IMR-90 (cell line): ENCODE measurements around the gene SRC. TPM values are rescaled to one million over a fixed set of nuclear protein-coding genes. Genes with fewer than 3 reads are reported as not detected.
A peak's percentile ranks its signal among the peaks of the same experiment; 100 is the strongest.

Source experiments
- ATAC-seq: fragments of 200-7000 bp; cut with Tn5 transposase; 2 replicates; pipeline ENCODE4 v1.9.1; 2020; ENCODE audit warnings: low read depth, mild to moderate bottlenecking, moderate library complexity
- BruUV-seq: library from RNA; stranded (reverse); fragments of 400-500 nt; replicated peaks from 2 replicates; lab custom pipeline; 2021; lab: Mats Ljungman, UMichigan
- CTCF ChIA-PET: fragments of 300-600 bp; formaldehyde crosslinking; extraction: SDS; loops from one replicate; lab custom pipeline; 2021; ENCODE audit warnings: antibody characterized with exemption; lab: Yijun Ruan, JAX
- POLR2A ChIA-PET: fragments of 300-600 bp; sonication (Branson Sonifier 250); formaldehyde crosslinking; loops from one replicate; lab custom pipeline; 2022; ENCODE audit warnings: antibody characterized with exemption; ENCODE audit not compliant: unreplicated experiment; lab: Charles Lee
- DNase-seq: peaks from one replicate; pipeline ENCODE4 v3.0.0; 2013
- H2AFZ ChIP-seq: replicated peaks from 2 replicates; pipeline ENCODE3; 2013; ENCODE audit warnings: low read length, mild to moderate bottlenecking; ENCODE audit not compliant: poor library complexity
- H2AK5ac ChIP-seq: 2 replicates; pipeline ENCODE4 v1.6.1; 2013; ENCODE audit warnings: low read depth, low read length, inconsistent platforms
- H2AK9ac ChIP-seq: replicated peaks from 2 replicates; pipeline ENCODE3; 2013; ENCODE audit warnings: mild to moderate bottlenecking, low read depth, low read length, moderate library complexity; ENCODE audit not compliant: poor library complexity
- H2BK120ac ChIP-seq: 2 replicates; pipeline ENCODE4 v1.6.1; 2013; ENCODE audit warnings: low read depth, low read length, inconsistent platforms
- H2BK15ac ChIP-seq: 3 replicates; pipeline ENCODE4 v1.6.1; 2013; ENCODE audit warnings: low read depth, low read length, inconsistent platforms
- H2BK20ac ChIP-seq: 2 replicates; pipeline ENCODE4 v1.6.1; 2013; ENCODE audit warnings: low read depth, mild to moderate bottlenecking, inconsistent platforms, low read length, moderate library complexity
- H2BK5ac ChIP-seq: 2 replicates; pipeline ENCODE4 v1.6.1; 2013; ENCODE audit warnings: mild to moderate bottlenecking, low read depth, low read length, inconsistent platforms; ENCODE audit not compliant: poor library complexity, severe bottlenecking
- H3K14ac ChIP-seq: replicated peaks from 2 replicates; pipeline ENCODE4 v1.6.1; 2013; ENCODE audit warnings: low read depth, low read length, inconsistent platforms
- H3K18ac ChIP-seq: 2 replicates; pipeline ENCODE4 v1.6.1; 2013; ENCODE audit warnings: low read depth, low read length, control low read depth
- H3K23ac ChIP-seq: 2 replicates; pipeline ENCODE4 v1.6.1; 2013; ENCODE audit warnings: low read depth, low read length, inconsistent platforms
- H3K27ac ChIP-seq: 2 replicates; pipeline ENCODE4 v1.5.1; 2013; ENCODE audit warnings: mild to moderate bottlenecking, control low read depth, low read length; ENCODE audit not compliant: insufficient read depth
- H3K27me3 ChIP-seq: 2 replicates; pipeline ENCODE4 v1.6.1; 2013; ENCODE audit warnings: low read length; ENCODE audit not compliant: control insufficient read depth, insufficient read depth
- H3K36me3 ChIP-seq: 2 replicates; pipeline ENCODE4 v1.6.1; 2013; ENCODE audit warnings: low read length, mixed read lengths; ENCODE audit not compliant: control insufficient read depth, insufficient read depth
- H3K4ac ChIP-seq: 2 replicates; pipeline ENCODE4 v1.6.1; 2013; ENCODE audit warnings: low read depth, low read length, inconsistent platforms
- H3K4me1 ChIP-seq: 2 replicates; pipeline ENCODE4 v1.6.1; 2013; ENCODE audit warnings: low read length, mixed read lengths; ENCODE audit not compliant: control insufficient read depth, insufficient read depth
- H3K4me2 ChIP-seq: 2 replicates; pipeline ENCODE4 v1.6.1; 2013; ENCODE audit warnings: low read depth, mild to moderate bottlenecking, control low read depth, low read length, moderate library complexity
- H3K4me3 ChIP-seq: 2 replicates; pipeline ENCODE4 v1.5.1; 2013; ENCODE audit warnings: low read depth, mild to moderate bottlenecking, control low read depth, low read length, moderate library complexity; ENCODE audit not compliant: insufficient read depth
- H3K56ac ChIP-seq: 2 replicates; pipeline ENCODE4 v1.6.1; 2013; ENCODE audit warnings: low read length, inconsistent platforms; ENCODE audit not compliant: insufficient read depth; ENCODE audit errors: extremely low read depth
- H3K79me1 ChIP-seq, 2 experiments: 2 replicates each; pipeline ENCODE4 v1.6.1; 2013; ENCODE audit warnings: low read length in 2 of 2, inconsistent platforms in 1 of 2, low read depth in 1 of 2
- H3K9ac ChIP-seq: 2 replicates; pipeline ENCODE4 v1.6.1; 2013; ENCODE audit warnings: low read depth, low read length, control low read depth
- H3K9me1 ChIP-seq: 2 replicates; pipeline ENCODE4 v1.6.1; 2013; ENCODE audit warnings: low read length, inconsistent platforms; ENCODE audit not compliant: insufficient read depth
- H3K9me3 ChIP-seq: 2 replicates; pipeline ENCODE4 v1.6.1; 2013; ENCODE audit warnings: low read length; ENCODE audit not compliant: control insufficient read depth, insufficient read depth
- H4K20me1 ChIP-seq: 2 replicates; pipeline ENCODE4 v1.6.1; 2013; ENCODE audit warnings: low read length, inconsistent platforms; ENCODE audit not compliant: insufficient read depth
- H4K5ac ChIP-seq: 2 replicates; pipeline ENCODE4 v1.6.1; 2013; ENCODE audit warnings: mild to moderate bottlenecking, low read depth, low read length, control low read depth
- H4K8ac ChIP-seq, 2 experiments: 2 replicates each; pipeline ENCODE4 v1.6.1; 2013; ENCODE audit warnings: low read depth in 2 of 2, low read length in 2 of 2, control low read depth in 1 of 2, inconsistent platforms in 1 of 2
- H4K91ac ChIP-seq: 2 replicates; pipeline ENCODE4 v1.6.1; 2013; ENCODE audit warnings: low read depth, low read length, inconsistent platforms; ENCODE audit not compliant: insufficient read depth
- BHLHE40 ChIP-seq: fragments of 150-350 bp; IDR thresholded peaks from 2 replicates; pipeline ENCODE4 v1.6.1; 2016; ENCODE audit warnings: mild to moderate bottlenecking, low read depth, low read length
- CEBPB ChIP-seq: IDR thresholded peaks from 2 replicates; pipeline ENCODE4 v1.6.1; 2012; ENCODE audit warnings: low read depth, low read length, improper control_type of control experiment
- CHD1 ChIP-seq: IDR thresholded peaks from 2 replicates; pipeline ENCODE4 v1.6.1; 2012; ENCODE audit warnings: low read depth, low read length, improper control_type of control experiment
- FOS ChIP-seq: fragments of 150-350 bp; IDR thresholded peaks from 2 replicates; pipeline ENCODE4 v1.6.1; 2016; ENCODE audit warnings: low read depth, low read length
- MAFK ChIP-seq: IDR thresholded peaks from 2 replicates; pipeline ENCODE4 v1.6.1; 2012; ENCODE audit warnings: low read depth, low read length, improper control_type of control experiment
- MAZ ChIP-seq: IDR thresholded peaks from 2 replicates; pipeline ENCODE4 v1.6.1; 2012; ENCODE audit warnings: low read depth, mild to moderate bottlenecking, low read length, improper control_type of control experiment, moderate library complexity, borderline replicate concordance
- MXI1 ChIP-seq: IDR thresholded peaks from 2 replicates; pipeline ENCODE4 v1.6.1; 2012; ENCODE audit warnings: low read depth, mild to moderate bottlenecking, low read length, moderate library complexity, borderline replicate concordance
- NFE2L2 ChIP-seq: fragments of 150-350 bp; IDR thresholded peaks from 2 replicates; pipeline ENCODE4 v1.6.1; 2016; ENCODE audit warnings: low read depth, mild to moderate bottlenecking, low read length
- POLR2A ChIP-seq: IDR thresholded peaks from 2 replicates; pipeline ENCODE4 v1.6.1; 2012; ENCODE audit warnings: mild to moderate bottlenecking, low read depth, low read length
- RAD21 ChIP-seq: IDR thresholded peaks from 2 replicates; pipeline ENCODE4 v1.6.1; 2012; ENCODE audit warnings: low read length, improper control_type of control experiment
- RCOR1 ChIP-seq: IDR thresholded peaks from 2 replicates; pipeline ENCODE4 v1.6.1; 2012; ENCODE audit warnings: mild to moderate bottlenecking, low read length, improper control_type of control experiment; ENCODE audit not compliant: insufficient replicate concordance
- RFX5 ChIP-seq: IDR thresholded peaks from 2 replicates; pipeline ENCODE4 v1.8.0; 2012; ENCODE audit warnings: low read depth, mild to moderate bottlenecking, low read length, moderate library complexity
- SMC3 ChIP-seq: fragments of 150-350 bp; IDR thresholded peaks from 2 replicates; pipeline ENCODE4 v1.6.1; 2016; ENCODE audit warnings: low read depth, mild to moderate bottlenecking, antibody characterized with exemption, low read length, moderate library complexity
- WGBS, 2 experiments: methylation state at CpG; one replicate each; pipeline versions ENCODE4 v1.1.5 to v1.1.7; 2013; ENCODE audit warnings: missing lambda C conversion rate in 2 of 2; ENCODE audit not compliant: insufficient read length in 1 of 2; ENCODE audit errors: extremely low coverage in 2 of 2; 5-methylcytosine and 5-hydroxymethylcytosine counted together
- dilution Hi-C: fragments of 300-500 bp; cut with HindIII; formaldehyde crosslinking; loops from one replicate; pipeline ENCODE4 v1.14.3; 2018; ENCODE audit warnings: low sequenced_read_pairs; ENCODE audit not compliant: unreplicated experiment
- in situ Hi-C: fragments of 300-500 bp; cut with MboI; formaldehyde crosslinking; loops from 3 replicates; pipeline ENCODE4 v1.14.3; 2019; ENCODE audit warnings: low sequenced_read_pairs, inconsistent platforms, mixed read lengths
- intact Hi-C: fragments of 100-400 bp; cut with micrococcal nuclease; formaldehyde crosslinking; loops from 2 replicates; pipeline ENCODE4 v1.10.0; 2022
- polyA plus RNA-seq, 3 experiments: library from polyadenylated mRNA; depleted of rRNA; stranded (reverse); fragments of >200 nt; gene quantifications; 2 replicates each; pipeline ENCODE4 v1.2.3, GENCODE V29; 2012; ENCODE audit warnings: low replicate concordance in 1 of 3
- total RNA-seq: library from RNA; depleted of rRNA; stranded (reverse); fragments of >200 nt; gene quantifications from 2 replicates; pipeline ENCODE4 v1.2.3, GENCODE V29; 2012
- TF ChIP-seq, protein P1 (sequence below): fragments of 150-350 bp; IDR thresholded peaks from 2 replicates; pipeline ENCODE4 v1.6.1; 2017; ENCODE audit warnings: mild to moderate bottlenecking, antibody characterized with exemption, low read length, low read depth
- TF ChIP-seq, protein P2 (sequence below): conservative IDR thresholded peaks from 2 replicates; pipeline ENCODE4 v1.5.1; 2012; ENCODE audit warnings: mild to moderate bottlenecking, low read depth, low read length, improper control_type of control experiment
- TF ChIP-seq, protein P3 (sequence below): fragments of 150-350 bp; IDR thresholded peaks from 2 replicates; pipeline ENCODE4 v1.6.1; 2016; ENCODE audit warnings: low read depth, mild to moderate bottlenecking, low read length, moderate library complexity, borderline replicate concordance

Gene SRC
- total and polyA plus RNA-seq, 2 of the 4 experiments (the other 2 are of a cell fraction): 7.0 to 24.2 TPM

DNA sequence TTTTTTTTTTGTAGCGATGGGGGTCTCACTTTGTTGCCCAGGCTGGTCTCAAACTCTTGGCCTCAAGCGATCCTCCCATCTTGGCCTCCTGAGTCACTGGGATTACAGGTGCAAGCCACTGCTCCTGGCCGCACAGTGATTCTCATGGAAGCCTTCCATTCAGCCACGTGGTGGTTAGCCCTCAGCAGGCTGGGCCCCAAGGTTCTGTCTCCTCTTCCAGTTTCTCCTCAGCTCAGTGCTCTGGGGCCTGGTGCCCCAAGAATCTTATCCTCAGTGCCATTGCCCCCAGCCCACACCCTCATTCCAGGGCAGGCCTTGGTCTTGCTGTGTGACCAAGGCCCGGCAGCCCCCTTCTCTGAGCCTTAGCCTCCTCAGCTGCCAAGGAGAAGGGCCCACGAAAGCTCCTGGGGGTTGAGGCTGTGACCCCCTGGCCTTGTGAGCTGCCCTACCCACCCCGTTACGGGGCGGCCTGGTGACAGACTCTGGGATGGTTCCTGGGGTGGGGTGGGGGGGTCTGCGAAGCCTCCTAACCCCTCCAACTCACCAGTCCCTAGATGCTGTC, 16.4 kb downstream of the SRC start:
- in situ Hi-C loops: no loop called here
- H3K9me1 ChIP-seq: peaks cover 11% of the 10 kb centered on the region
- H2BK15ac ChIP-seq: no peak overlapping the region
- TF ChIP-seq RAD21: no peak
- TF ChIP-seq NFE2L2: no peak
- TF ChIP-seq RCOR1: no peak
- no peak for TF ChIP-seq BHLHE40
- TF ChIP-seq FOS: no peak
- TF ChIP-seq POLR2A: no peak
- TF ChIP-seq, protein P1, sequence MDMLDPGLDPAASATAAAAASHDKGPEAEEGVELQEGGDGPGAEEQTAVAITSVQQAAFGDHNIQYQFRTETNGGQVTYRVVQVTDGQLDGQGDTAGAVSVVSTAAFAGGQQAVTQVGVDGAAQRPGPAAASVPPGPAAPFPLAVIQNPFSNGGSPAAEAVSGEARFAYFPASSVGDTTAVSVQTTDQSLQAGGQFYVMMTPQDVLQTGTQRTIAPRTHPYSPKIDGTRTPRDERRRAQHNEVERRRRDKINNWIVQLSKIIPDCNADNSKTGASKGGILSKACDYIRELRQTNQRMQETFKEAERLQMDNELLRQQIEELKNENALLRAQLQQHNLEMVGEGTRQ: no peak
- TF ChIP-seq, protein P2, sequence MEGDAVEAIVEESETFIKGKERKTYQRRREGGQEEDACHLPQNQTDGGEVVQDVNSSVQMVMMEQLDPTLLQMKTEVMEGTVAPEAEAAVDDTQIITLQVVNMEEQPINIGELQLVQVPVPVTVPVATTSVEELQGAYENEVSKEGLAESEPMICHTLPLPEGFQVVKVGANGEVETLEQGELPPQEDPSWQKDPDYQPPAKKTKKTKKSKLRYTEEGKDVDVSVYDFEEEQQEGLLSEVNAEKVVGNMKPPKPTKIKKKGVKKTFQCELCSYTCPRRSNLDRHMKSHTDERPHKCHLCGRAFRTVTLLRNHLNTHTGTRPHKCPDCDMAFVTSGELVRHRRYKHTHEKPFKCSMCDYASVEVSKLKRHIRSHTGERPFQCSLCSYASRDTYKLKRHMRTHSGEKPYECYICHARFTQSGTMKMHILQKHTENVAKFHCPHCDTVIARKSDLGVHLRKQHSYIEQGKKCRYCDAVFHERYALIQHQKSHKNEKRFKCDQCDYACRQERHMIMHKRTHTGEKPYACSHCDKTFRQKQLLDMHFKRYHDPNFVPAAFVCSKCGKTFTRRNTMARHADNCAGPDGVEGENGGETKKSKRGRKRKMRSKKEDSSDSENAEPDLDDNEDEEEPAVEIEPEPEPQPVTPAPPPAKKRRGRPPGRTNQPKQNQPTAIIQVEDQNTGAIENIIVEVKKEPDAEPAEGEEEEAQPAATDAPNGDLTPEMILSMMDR: no peak
- TF ChIP-seq CHD1: no peak
- TF ChIP-seq MAFK: no peak
- TF ChIP-seq RFX5: no peak
- TF ChIP-seq MAZ: no peak
- TF ChIP-seq SMC3: no peak
- TF ChIP-seq, protein P3, sequence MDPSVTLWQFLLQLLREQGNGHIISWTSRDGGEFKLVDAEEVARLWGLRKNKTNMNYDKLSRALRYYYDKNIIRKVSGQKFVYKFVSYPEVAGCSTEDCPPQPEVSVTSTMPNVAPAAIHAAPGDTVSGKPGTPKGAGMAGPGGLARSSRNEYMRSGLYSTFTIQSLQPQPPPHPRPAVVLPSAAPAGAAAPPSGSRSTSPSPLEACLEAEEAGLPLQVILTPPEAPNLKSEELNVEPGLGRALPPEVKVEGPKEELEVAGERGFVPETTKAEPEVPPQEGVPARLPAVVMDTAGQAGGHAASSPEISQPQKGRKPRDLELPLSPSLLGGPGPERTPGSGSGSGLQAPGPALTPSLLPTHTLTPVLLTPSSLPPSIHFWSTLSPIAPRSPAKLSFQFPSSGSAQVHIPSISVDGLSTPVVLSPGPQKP: no peak
- TF ChIP-seq MXI1: no peak
- no peak for TF ChIP-seq CEBPB
- dilution Hi-C loops: no loop called here
- H3K36me3 ChIP-seq: peaks cover 19% of the 10 kb centered on the region
- H3K27me3 ChIP-seq: no peaks in the 10 kb centered on the region
- H2BK5ac ChIP-seq: no peak overlapping the region
- no peak overlapping the region for H3K4me2 ChIP-seq
- H3K56ac ChIP-seq: no peak overlapping the region
- H4K5ac ChIP-seq: no peak overlapping the region
- ATAC-seq (no peak), DNase-seq (no peak)
- H2AK9ac ChIP-seq: no peak overlapping the region
- no peaks in the 10 kb centered on the region for H3K9me3 ChIP-seq
- H2BK20ac ChIP-seq: no peak overlapping the region
- no peak overlapping the region for H4K8ac ChIP-seq
- H3K9ac ChIP-seq: no peak overlapping the region
- no peaks in the 10 kb centered on the region for H3K4me1 ChIP-seq
- H2AFZ ChIP-seq: no peak overlapping the region
- peak overlapping the region; percentile 50; the same call in 1 of the 2 replicates for H2AK5ac ChIP-seq
- no peak overlapping the region for H3K4me3 ChIP-seq
- no peak overlapping the region for H3K18ac ChIP-seq
- H3K79me1 ChIP-seq: peaks cover 24 to 80% of the 10 kb centered on the region in 2 experiments
- no peak overlapping the region for H3K4ac ChIP-seq
- no peak overlapping the region for H3K23ac ChIP-seq
- intact Hi-C loops: no loop called here
- H3K27ac ChIP-seq: no peak overlapping the region
- H3K14ac ChIP-seq: no peak overlapping the region
- POLR2A ChIA-PET: no interaction called here
- no peak overlapping the region for H4K91ac ChIP-seq
- no TSS peak for BruUV-seq
- CTCF ChIA-PET: no interaction called here
- H4K20me1 ChIP-seq: peaks cover 71% of the 10 kb centered on the region
- H2BK120ac ChIP-seq: no peak overlapping the region
- 90% methylated on average over 5 of the region's 10 CpGs; no CpG with 5 or more reads in 1 of the 2 experiments for WGBS, 2 experiments
